GM10266 (cell line): ENCODE measurements around the gene RASGEF1C.
A peak's percentile ranks its signal among the peaks of the same experiment; 100 is the strongest.

Experiments
- DNase-seq: peaks from one replicate; pipeline ENCODE4 v3.0.0; 2012; ENCODE audit errors: extremely low spot score
- TF ChIP-seq, protein P1 (sequence below): IDR thresholded peaks from 2 replicates; pipeline ENCODE4 v1.5.1; 2012; ENCODE audit warnings: mild to moderate bottlenecking, low read depth; ENCODE audit not compliant: control insufficient read depth, insufficient read depth; ENCODE audit errors: missing control alignments

RASGEF1C gene

DNA sequence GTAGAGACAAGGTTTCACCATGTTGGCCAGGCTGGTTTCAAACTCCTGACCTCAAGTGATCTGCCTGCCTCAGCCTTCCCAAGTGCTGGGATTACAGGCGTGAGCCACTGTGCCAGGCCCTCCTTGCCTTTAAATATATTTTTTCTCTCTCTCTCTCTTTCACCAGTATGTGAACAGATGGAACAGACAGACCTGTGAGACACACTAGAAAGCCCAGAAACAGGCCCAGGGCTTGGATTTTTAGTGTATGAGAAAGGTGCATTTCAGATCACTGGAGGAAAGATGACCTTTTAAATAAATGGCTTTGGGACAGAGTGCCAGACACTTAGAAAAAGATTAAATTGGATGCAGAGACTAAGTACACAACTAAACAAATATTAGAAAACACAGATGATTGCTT, 3.1 kb downstream of the RASGEF1C start:
- no peak for DNase-seq
- TF ChIP-seq, protein P1, sequence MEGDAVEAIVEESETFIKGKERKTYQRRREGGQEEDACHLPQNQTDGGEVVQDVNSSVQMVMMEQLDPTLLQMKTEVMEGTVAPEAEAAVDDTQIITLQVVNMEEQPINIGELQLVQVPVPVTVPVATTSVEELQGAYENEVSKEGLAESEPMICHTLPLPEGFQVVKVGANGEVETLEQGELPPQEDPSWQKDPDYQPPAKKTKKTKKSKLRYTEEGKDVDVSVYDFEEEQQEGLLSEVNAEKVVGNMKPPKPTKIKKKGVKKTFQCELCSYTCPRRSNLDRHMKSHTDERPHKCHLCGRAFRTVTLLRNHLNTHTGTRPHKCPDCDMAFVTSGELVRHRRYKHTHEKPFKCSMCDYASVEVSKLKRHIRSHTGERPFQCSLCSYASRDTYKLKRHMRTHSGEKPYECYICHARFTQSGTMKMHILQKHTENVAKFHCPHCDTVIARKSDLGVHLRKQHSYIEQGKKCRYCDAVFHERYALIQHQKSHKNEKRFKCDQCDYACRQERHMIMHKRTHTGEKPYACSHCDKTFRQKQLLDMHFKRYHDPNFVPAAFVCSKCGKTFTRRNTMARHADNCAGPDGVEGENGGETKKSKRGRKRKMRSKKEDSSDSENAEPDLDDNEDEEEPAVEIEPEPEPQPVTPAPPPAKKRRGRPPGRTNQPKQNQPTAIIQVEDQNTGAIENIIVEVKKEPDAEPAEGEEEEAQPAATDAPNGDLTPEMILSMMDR = no peak

GRCh38 chr5:180204276-180204819, 4.7 kb downstream of the RASGEF1C start:
- no peak for DNase-seq
- TF ChIP-seq, protein P1 = no peak

DNA sequence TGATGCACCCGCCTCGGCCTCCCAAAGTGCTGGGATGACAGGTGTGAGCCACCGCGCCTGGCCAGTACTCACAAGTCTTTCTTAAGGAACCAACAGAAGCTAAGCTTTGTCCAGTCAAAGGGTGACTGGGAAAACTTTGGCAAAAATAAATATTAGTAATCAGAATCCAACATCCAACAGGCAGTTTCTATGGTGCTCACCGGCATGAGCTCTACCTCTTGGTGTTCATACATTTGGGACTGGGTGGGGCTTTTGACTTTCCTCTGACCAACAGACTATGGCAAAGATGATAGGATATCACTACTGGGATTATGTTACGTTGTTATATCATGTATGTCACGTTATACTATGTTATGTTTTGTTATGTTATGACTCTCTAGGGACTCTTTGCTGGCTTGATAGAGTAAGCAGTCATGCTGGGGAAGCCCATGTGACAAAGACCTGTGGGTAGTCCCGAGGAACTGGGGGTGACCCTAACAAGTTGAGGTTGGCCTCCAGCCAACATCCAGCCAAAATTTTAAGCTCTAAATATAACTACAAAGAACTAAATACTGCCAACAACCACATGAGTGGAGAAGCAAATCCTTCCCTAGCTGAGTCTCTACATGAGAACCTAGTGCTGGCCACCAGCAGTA, 6.0 kb downstream of the RASGEF1C start:
- DNase-seq = no peak
- TF ChIP-seq, protein P1 = no peak

DNA sequence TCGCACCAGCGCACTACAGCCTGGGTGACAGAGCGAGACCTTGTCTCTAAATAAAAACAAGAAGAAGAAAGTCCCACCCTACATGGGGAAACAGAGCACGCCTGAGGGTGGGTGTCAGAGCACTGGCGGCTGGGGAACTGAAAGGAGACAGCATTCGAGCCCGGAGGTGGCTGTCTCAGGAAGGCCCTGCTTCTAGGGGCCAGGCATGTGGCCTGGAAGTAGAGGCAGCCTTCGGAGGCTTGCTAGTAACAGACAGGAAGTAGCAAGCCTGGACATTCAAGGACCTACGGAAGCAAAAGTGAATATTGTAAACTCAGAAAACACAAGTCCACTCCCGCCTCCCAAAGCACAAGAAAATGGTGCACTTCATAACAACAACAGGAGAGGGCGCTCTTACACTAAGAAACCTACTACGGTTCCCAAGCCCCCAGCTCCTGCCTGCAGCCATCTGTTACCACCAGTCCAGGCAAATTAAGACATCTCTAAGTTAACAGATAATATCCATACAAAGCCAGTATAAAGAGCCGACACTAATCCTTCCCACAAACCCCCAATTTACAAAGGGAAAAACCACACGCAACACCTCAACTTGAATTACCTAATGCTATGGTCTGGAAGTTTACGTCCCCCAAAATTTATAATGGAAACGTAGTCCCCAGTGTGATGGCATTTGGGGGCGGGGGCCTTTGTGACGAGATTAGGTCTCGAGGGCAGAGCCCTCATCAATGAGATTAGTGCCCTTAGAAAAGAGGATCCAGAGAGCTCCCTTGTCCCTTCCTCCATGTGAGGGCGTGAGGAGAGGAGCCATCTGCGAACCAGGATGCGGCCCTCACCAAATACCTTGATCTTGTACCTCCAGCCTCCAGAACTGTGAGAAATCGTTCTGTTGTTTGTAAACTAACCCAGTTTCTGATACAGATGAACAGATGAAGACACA, 7.7 kb downstream of the RASGEF1C start:
- no peak for DNase-seq

DNA sequence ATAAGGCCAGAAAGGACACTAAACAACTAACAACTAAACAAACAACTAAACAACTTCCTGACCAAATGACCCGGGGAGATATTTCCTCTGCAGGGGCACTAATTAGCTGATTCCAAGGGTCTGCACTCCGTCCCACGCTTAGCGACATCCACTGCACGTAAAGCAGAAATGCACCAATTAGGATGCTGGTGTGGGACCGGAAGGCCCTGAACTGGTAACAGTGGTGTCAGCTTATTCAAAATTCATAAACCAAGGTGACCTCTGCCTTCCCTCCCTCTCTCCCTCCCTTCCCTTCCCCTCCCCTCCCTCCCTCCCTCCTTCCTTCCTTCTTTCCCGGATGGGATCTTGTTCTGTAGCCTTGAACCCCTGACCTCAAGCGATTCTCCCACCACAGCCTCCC, 9.6 kb downstream of the RASGEF1C start:
- TF ChIP-seq, protein P1 = no peak
- no peak for DNase-seq

More for the DNA sequence above, 7.7 kb downstream of the RASGEF1C start:
- TF ChIP-seq, protein P1 = peak; percentile 26

- TF ChIP-seq, protein P1 = no peak
- DNase-seq = no peak
Observed at GRCh38 chr5:180198208-180198607, 10.8 kb downstream of the RASGEF1C start.

DNA sequence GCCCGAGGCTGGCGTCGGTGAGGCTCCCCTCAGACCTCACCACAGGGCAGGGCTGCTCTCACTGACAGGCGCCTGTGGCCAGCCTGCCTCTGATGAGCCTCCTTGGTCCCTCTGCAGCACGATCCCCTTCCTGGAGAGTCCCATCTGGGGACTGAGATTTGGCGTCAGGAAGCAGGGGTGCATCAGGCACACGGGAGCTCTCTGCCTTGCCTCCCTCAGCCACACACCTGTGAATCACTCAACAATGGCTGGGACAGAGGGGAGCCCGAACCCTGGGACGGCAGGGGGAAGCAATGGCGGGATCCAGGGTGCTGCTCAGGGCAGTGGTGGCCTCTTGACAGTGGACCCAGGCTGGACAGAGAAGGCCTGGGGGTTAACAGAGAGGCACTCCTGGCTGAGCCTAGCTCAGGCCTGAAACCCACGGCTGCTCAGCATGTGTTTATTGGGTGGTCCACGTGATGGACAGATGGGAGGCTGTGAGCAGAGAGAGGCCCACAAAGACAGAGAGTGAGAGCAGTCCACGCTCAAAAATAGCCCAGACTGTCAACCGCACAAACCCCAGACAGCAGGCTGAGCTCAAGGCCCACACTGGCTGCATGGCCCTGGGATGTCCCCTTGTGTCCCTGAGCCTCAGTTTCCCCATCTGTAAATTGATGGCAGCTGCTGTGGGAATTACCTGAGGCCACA, 11.9 kb downstream of the RASGEF1C start:
- TF ChIP-seq, protein P1 = no peak
- no peak for DNase-seq
